Measurements from ENCODE around the gene SUN3. TPM values are rescaled to one million over a fixed set of nuclear protein-coding genes. Genes with fewer than 3 reads are reported as not detected.

Gene SUN3
- total and polyA plus RNA-seq, 2 of the 4 experiments (the other 2 are of a cell fraction), result not detected

DNA sequence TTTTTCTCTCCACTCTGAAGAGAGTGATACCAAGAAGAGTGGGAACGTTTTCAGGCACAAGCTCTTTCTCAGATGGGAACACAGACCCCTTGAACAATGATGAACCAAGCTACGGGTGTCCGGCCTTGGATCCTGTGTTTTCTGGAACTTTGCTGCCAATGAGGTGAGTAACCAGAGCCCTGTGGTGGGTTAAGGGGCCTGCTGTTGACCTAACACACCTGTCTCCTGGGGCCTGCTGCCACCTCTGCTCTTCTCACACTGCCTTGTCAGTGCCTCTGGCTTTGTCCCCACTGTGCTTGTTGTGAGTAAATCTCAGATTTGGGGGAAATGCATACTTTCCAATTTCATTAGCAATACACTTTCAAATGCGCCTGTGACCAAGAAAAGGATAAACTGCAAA, 79.2 kb downstream of the SUN3 start:
- H2BK20ac ChIP-seq (ENCODE audit: low read depth, low read length), result no peak overlapping the region
- no peak overlapping the region for H2BK120ac ChIP-seq (ENCODE audit: low read depth, low read length)
- ChIA-PET CTCF (no interaction called here), POLR2A (ENCODE audit: unreplicated experiment) (no interaction called here)
- no peak overlapping the region for H4K91ac ChIP-seq (ENCODE audit: insufficient read depth, low read depth, low read length)
- H3K4me3 ChIP-seq (ENCODE audit: insufficient read depth, low read depth, low read length), result no peak overlapping the region
- TF ChIP-seq, protein P1, sequence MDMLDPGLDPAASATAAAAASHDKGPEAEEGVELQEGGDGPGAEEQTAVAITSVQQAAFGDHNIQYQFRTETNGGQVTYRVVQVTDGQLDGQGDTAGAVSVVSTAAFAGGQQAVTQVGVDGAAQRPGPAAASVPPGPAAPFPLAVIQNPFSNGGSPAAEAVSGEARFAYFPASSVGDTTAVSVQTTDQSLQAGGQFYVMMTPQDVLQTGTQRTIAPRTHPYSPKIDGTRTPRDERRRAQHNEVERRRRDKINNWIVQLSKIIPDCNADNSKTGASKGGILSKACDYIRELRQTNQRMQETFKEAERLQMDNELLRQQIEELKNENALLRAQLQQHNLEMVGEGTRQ (IDR thresholded peaks at IDR 0.05; ENCODE audit: low read depth, low read length), result no peak
- TF ChIP-seq CHD1 (IDR thresholded peaks at IDR 0.05; ENCODE audit: low read depth, low read length), result no peak
- no peak overlapping the region for H2AFZ ChIP-seq (replicated peaks; ENCODE audit: low read length, poor library complexity)
- H3K27me3 ChIP-seq (ENCODE audit: control insufficient read depth, insufficient read depth, low read length), result no peaks in the 10 kb centered on the region
- no peak overlapping the region for H3K4me2 ChIP-seq (ENCODE audit: low read depth, low read length)
- no TSS peak for BruUV-seq (replicated peaks)
- ATAC-seq (ENCODE audit: low read depth) (no peak), DNase-seq (no peak)
- no peak overlapping the region for H3K14ac ChIP-seq (replicated peaks; ENCODE audit: low read depth, low read length)
- 100% methylated on average over 1 of the region's 4 CpGs; no CpG with 5 or more reads in 1 of the 2 experiments for WGBS, 2 experiments (ENCODE audit: extremely low coverage in 2 of 2, insufficient read length in 1 of 2)
- no peak overlapping the region for H3K23ac ChIP-seq (ENCODE audit: low read depth, low read length)
- no peak overlapping the region for H2BK15ac ChIP-seq (ENCODE audit: low read depth, low read length)
- no peak overlapping the region for H2AK5ac ChIP-seq (ENCODE audit: low read depth, low read length)
- intact Hi-C loops (cut with micrococcal nuclease), result loop anchor here (10.0 kb wide), 2 partner anchors 365 to 685 kb away; partner anchors contain the start of gene TNS3
- H4K5ac ChIP-seq (ENCODE audit: low read depth, low read length), result no peak overlapping the region
- no peaks in the 10 kb centered on the region for H3K9me3 ChIP-seq (ENCODE audit: control insufficient read depth, insufficient read depth, low read length)
- H3K79me1 ChIP-seq (ENCODE audit: low read depth in 1 of 2, low read length in 2 of 2), result no peaks in the 10 kb centered on the region
- H4K20me1 ChIP-seq (ENCODE audit: insufficient read depth, low read length), result peaks cover under 1% of the 10 kb centered on the region; the same call in 1 of the 2 replicates
- H3K56ac ChIP-seq (ENCODE audit: extremely low read depth, insufficient read depth, low read length), result no peak overlapping the region
- H4K8ac ChIP-seq (ENCODE audit: low read depth in 2 of 2, low read length in 2 of 2), result no peak overlapping the region
- H3K9ac ChIP-seq (ENCODE audit: low read depth, low read length), result no peak overlapping the region
- no peak overlapping the region for H3K27ac ChIP-seq (ENCODE audit: insufficient read depth, low read length)
- H2BK5ac ChIP-seq (ENCODE audit: low read depth, low read length, poor library complexity, severe bottlenecking), result no peak overlapping the region
- dilution Hi-C loops (cut with HindIII; ENCODE audit: low sequenced_read_pairs, unreplicated experiment), result no loop called here
- no peak overlapping the region for H2AK9ac ChIP-seq (replicated peaks; ENCODE audit: low read depth, low read length, poor library complexity)
- in situ Hi-C loops (cut with MboI; ENCODE audit: low sequenced_read_pairs), result loop anchor here (10.0 kb wide), 2 partner anchors 515 to 685 kb away; no protein-coding TSS in a partner anchor
- H3K9me1 ChIP-seq (ENCODE audit: insufficient read depth, low read length), result peaks cover 6% of the 10 kb centered on the region
- H3K36me3 ChIP-seq (ENCODE audit: control insufficient read depth, insufficient read depth, low read length), result no peaks in the 10 kb centered on the region; the same call in 1 of the 2 replicates
- no peak overlapping the region for H3K18ac ChIP-seq (ENCODE audit: low read depth, low read length)
- H3K4me1 ChIP-seq (ENCODE audit: control insufficient read depth, insufficient read depth, low read length), result peaks cover 2% of the 10 kb centered on the region; the same call in 1 of the 2 replicates
- no peak overlapping the region for H3K4ac ChIP-seq (ENCODE audit: low read depth, low read length)
